Measurements from ENCODE around the gene SMYD3. TPM values are rescaled to one million over a fixed set of nuclear protein-coding genes. Genes with fewer than 3 reads are reported as not detected.

SMYD3 gene
- total RNA-seq, 1 donor, result 171 TPM

DNA sequence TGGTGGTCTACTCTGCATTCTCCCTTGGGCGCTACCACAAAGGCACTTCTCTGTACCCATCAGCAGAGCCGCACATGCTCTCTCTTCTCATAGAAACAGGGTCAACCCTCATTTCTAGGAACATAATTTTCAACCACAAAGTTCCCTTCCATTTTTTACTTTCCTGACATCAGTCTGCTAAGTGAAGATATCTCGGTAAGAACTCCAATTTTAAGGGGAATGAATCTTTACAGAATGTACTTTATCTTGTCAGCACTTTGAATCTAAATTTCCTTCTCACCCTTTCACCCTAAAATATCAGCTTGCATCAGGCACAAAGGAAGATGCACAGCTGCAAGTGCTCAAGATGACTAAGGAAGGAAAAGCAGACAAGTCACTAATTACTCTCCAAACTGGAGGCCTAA is 545.9 kb downstream of the SMYD3 start:
- no peak overlapping the region for H2AFZ ChIP-seq (ENCODE audit: low read length)
- no peaks in the 10 kb centered on the region for H3K9me3 ChIP-seq (ENCODE audit: low read depth, low read length)
- no peaks in the 10 kb centered on the region for H3K36me3 ChIP-seq (ENCODE audit: insufficient read depth, low read length)
- H4K20me1 ChIP-seq (ENCODE audit: insufficient read depth, low read length), result no peaks in the 10 kb centered on the region
- no peaks in the 10 kb centered on the region for H3K27me3 ChIP-seq (ENCODE audit: insufficient read depth, low read length)
- no peak overlapping the region for H3K4me3 ChIP-seq (ENCODE audit: insufficient read depth, low read length)
- peaks cover 13% of the 10 kb centered on the region for H3K4me1 ChIP-seq (ENCODE audit: insufficient read depth, low read length)
- TF ChIP-seq, protein P1, sequence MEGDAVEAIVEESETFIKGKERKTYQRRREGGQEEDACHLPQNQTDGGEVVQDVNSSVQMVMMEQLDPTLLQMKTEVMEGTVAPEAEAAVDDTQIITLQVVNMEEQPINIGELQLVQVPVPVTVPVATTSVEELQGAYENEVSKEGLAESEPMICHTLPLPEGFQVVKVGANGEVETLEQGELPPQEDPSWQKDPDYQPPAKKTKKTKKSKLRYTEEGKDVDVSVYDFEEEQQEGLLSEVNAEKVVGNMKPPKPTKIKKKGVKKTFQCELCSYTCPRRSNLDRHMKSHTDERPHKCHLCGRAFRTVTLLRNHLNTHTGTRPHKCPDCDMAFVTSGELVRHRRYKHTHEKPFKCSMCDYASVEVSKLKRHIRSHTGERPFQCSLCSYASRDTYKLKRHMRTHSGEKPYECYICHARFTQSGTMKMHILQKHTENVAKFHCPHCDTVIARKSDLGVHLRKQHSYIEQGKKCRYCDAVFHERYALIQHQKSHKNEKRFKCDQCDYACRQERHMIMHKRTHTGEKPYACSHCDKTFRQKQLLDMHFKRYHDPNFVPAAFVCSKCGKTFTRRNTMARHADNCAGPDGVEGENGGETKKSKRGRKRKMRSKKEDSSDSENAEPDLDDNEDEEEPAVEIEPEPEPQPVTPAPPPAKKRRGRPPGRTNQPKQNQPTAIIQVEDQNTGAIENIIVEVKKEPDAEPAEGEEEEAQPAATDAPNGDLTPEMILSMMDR (IDR thresholded peaks at IDR 0.05; ENCODE audit: extremely low read depth, low read depth, low read length), result no peak
- no peak for DNase-seq (ENCODE audit: insufficient read length, low spot score, missing footprints)
- H3K4me2 ChIP-seq (ENCODE audit: insufficient read depth, low read length), result no peak overlapping the region
- no peaks in the 10 kb centered on the region for H3K79me2 ChIP-seq (ENCODE audit: insufficient read depth, low read length)
- no peak overlapping the region for H3K27ac ChIP-seq (ENCODE audit: low read depth, low read length)

- Histone ChIP-seq H3K36me3 (ENCODE audit: insufficient read depth, low read length) (no peaks in the 10 kb centered on the region), H2AFZ (ENCODE audit: low read length) (no peak overlapping the region), H3K27ac (ENCODE audit: low read depth, low read length) (no peak overlapping the region), H4K20me1 (ENCODE audit: insufficient read depth, low read length) (no peaks in the 10 kb centered on the region), H3K4me2 (ENCODE audit: insufficient read depth, low read length) (no peak overlapping the region), H3K4me3 (ENCODE audit: insufficient read depth, low read length) (no peak overlapping the region), H3K27me3 (ENCODE audit: insufficient read depth, low read length) (no peaks in the 10 kb centered on the region), H3K4me1 (ENCODE audit: insufficient read depth, low read length) (peaks cover 16% of the 10 kb centered on the region), H3K9me3 (ENCODE audit: low read depth, low read length) (no peaks in the 10 kb centered on the region), H3K79me2 (ENCODE audit: insufficient read depth, low read length) (no peaks in the 10 kb centered on the region)
- TF ChIP-seq, protein P1 (IDR thresholded peaks at IDR 0.05; ENCODE audit: extremely low read depth, low read depth, low read length), result no peak
- no peak for DNase-seq (ENCODE audit: insufficient read length, low spot score, missing footprints)
Observed at GRCh38 chr1:245960171-245960570, 546.9 kb downstream of the SMYD3 start.

DNA sequence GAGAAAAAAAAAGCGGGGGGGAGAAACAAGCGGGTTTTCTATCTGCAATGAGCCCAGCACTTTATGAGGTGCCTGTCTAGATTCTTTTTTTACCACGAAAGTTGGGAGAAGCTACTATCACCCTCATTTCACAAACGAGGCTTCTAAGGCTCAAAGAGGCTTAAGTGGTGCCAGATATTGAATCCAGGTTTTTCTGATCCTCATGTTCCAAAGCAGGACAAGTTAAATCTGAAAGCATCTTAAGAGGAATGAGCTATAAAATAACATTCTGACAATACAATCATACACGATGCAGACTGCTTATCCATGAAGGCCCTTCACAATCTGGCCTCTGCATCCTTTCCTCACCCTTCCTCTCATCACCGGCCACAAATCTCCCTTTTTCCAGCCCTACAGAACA is 549.1 kb downstream of the SMYD3 start:
- H3K36me3 ChIP-seq (ENCODE audit: insufficient read depth, low read length), result no peaks in the 10 kb centered on the region
- peaks cover 22% of the 10 kb centered on the region for H3K4me1 ChIP-seq (ENCODE audit: insufficient read depth, low read length)
- H3K79me2 ChIP-seq (ENCODE audit: insufficient read depth, low read length), result no peaks in the 10 kb centered on the region
- TF ChIP-seq, protein P1 (IDR thresholded peaks at IDR 0.05; ENCODE audit: extremely low read depth, low read depth, low read length), result no peak
- no peak overlapping the region for H3K27ac ChIP-seq (ENCODE audit: low read depth, low read length)
- no peaks in the 10 kb centered on the region for H3K9me3 ChIP-seq (ENCODE audit: low read depth, low read length)
- no peak overlapping the region for H3K4me3 ChIP-seq (ENCODE audit: insufficient read depth, low read length)
- no peaks in the 10 kb centered on the region for H3K27me3 ChIP-seq (ENCODE audit: insufficient read depth, low read length)
- H2AFZ ChIP-seq (ENCODE audit: low read length), result no peak overlapping the region
- H4K20me1 ChIP-seq (ENCODE audit: insufficient read depth, low read length), result no peaks in the 10 kb centered on the region
- no peak for DNase-seq (ENCODE audit: insufficient read length, low spot score, missing footprints)
- no peak overlapping the region for H3K4me2 ChIP-seq (ENCODE audit: insufficient read depth, low read length)

GRCh38 chr1:245957427-245957826 is 549.7 kb downstream of the SMYD3 start:
- Histone ChIP-seq H4K20me1 (ENCODE audit: insufficient read depth, low read length) (no peaks in the 10 kb centered on the region), H2AFZ (ENCODE audit: low read length) (no peak overlapping the region), H3K27ac (ENCODE audit: low read depth, low read length) (no peak overlapping the region), H3K27me3 (ENCODE audit: insufficient read depth, low read length) (no peaks in the 10 kb centered on the region), H3K4me3 (ENCODE audit: insufficient read depth, low read length) (no peak overlapping the region), H3K4me2 (ENCODE audit: insufficient read depth, low read length) (no peak overlapping the region), H3K79me2 (ENCODE audit: insufficient read depth, low read length) (no peaks in the 10 kb centered on the region), H3K9me3 (ENCODE audit: low read depth, low read length) (no peaks in the 10 kb centered on the region), H3K36me3 (ENCODE audit: insufficient read depth, low read length) (no peaks in the 10 kb centered on the region), H3K4me1 (ENCODE audit: insufficient read depth, low read length) (peaks cover 22% of the 10 kb centered on the region)
- TF ChIP-seq, protein P1 (IDR thresholded peaks at IDR 0.05; ENCODE audit: extremely low read depth, low read depth, low read length), result no peak
- DNase-seq (ENCODE audit: insufficient read length, low spot score, missing footprints), result no peak
